HFFc6 (cell line): ENCODE results near the gene UNC5C. TPM values are rescaled to one million over a fixed set of nuclear protein-coding genes. Genes with fewer than 3 reads are reported as not detected.

Source experiments
- DNase-seq: peaks from one replicate; pipeline ENCODE4 v3.0.0-alpha.2; 2018
- H3K27ac Mint-ChIP-seq: 2 replicates; pipeline ENCODE4 v1.8.0; 2020; ENCODE audit warnings: mild to moderate bottlenecking, mixed read lengths
- H3K27me3 Mint-ChIP-seq: 2 replicates; pipeline ENCODE4 v1.8.0; 2021; ENCODE audit warnings: mild to moderate bottlenecking, moderate library complexity, mixed read lengths; ENCODE audit not compliant: insufficient read depth
- H3K36me3 Mint-ChIP-seq: 2 replicates; pipeline ENCODE4 v1.8.0; 2021; ENCODE audit warnings: low read depth, mixed read lengths
- H3K4me1 Mint-ChIP-seq: 2 replicates; pipeline ENCODE4 v1.8.0; 2020; ENCODE audit warnings: low read depth, mixed read lengths
- H3K4me3 Mint-ChIP-seq: 2 replicates; pipeline ENCODE4 v1.8.0; 2020; ENCODE audit warnings: mild to moderate bottlenecking, moderate library complexity, mixed read lengths
- H3K9me3 Mint-ChIP-seq: 2 replicates; pipeline ENCODE4 v1.8.0; 2020; ENCODE audit warnings: mild to moderate bottlenecking, mixed read lengths
- long read RNA-seq: library from polyadenylated mRNA; unstranded; transcript quantifications from one replicate; pipeline ENCODE4 v2.0.0, GENCODE V29; 2019
- total RNA-seq, 6 experiments: library from RNA; stranded (reverse); fragmentation: NEBNext Ultra II Directional; extraction: Animal tissue kit (Norgen Biotek cat#: 25700); gene quantifications; 2 replicates in 1 of 6; 3 replicates in 5 of 6; pipeline ENCODE4 v1.2.3, GENCODE V29; 2021
- TF ChIP-seq, protein P1 (sequence below): fragments of 200-600 bp; sonication (generic); IDR thresholded peaks from 2 replicates; pipeline ENCODE4 v1.5.0; 2021; ENCODE audit warnings: antibody characterized with exemption, mild to moderate bottlenecking

Gene UNC5C
- total RNA-seq = not detected
- long read RNA-seq = 0 reads

DNA sequence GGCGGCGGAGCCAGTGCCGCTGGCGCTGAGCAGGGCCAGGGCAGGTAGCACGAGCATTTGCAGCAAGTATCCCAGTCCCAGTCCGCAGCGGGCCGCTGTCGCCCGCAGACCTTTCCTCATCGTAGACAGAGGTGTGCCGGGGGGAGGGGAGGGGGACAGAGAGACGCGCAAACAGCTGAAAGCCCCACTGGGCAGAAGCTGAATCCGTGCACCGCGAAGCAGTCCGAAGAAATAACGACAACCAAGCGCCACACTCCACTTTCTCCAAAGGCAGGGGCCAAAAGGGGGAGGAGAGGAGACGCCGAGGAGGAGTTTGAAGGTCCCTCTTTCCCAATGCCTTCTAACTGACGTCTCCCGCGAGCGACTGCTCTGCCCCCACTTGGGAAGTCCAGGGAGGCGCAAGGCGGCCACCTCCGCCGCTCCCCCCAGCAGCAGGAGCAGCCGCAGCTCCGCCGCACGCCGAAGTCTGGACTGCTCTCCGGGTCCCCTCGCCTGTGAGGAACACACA is at the start of gene UNC5C:
TSS of gene UNC5C (minus strand) at position 236 of the 508 bp plus-strand sequence.
- H3K4me1 Mint-ChIP-seq = no peaks in the 10 kb centered on the region
- TF ChIP-seq, protein P1, sequence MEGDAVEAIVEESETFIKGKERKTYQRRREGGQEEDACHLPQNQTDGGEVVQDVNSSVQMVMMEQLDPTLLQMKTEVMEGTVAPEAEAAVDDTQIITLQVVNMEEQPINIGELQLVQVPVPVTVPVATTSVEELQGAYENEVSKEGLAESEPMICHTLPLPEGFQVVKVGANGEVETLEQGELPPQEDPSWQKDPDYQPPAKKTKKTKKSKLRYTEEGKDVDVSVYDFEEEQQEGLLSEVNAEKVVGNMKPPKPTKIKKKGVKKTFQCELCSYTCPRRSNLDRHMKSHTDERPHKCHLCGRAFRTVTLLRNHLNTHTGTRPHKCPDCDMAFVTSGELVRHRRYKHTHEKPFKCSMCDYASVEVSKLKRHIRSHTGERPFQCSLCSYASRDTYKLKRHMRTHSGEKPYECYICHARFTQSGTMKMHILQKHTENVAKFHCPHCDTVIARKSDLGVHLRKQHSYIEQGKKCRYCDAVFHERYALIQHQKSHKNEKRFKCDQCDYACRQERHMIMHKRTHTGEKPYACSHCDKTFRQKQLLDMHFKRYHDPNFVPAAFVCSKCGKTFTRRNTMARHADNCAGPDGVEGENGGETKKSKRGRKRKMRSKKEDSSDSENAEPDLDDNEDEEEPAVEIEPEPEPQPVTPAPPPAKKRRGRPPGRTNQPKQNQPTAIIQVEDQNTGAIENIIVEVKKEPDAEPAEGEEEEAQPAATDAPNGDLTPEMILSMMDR = no peak
- no peak within 1 kb of the TSS for H3K27ac Mint-ChIP-seq
- H3K27me3 Mint-ChIP-seq = peaks cover 5% of the 10 kb centered on the region
- no peak within 1 kb of the TSS for H3K4me3 Mint-ChIP-seq
- H3K9me3 Mint-ChIP-seq = peaks cover 10% of the 10 kb centered on the region; the same call in 1 of the 2 replicates
- H3K36me3 Mint-ChIP-seq = no peaks in the 10 kb centered on the region
- DNase-seq = no peak

DNA sequence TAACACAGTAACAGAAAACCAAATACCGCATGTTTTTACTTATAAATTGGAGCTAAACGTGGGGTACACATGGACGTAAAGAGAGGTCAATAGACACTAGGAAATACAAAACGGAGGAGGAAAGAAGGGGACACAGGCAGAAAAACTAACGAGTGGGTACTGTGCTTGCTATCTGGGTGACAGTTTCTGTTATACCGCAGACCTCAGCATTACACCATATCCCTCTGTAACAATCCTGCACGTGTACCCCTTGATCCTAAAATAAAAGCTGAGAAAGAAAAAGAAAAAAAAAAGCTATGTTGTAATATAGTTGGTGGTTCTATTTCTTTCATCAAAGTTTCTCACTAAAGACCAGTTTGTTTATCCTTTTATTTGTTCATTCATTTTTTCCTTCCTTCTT is 47.9 kb upstream of the UNC5C start:
- H3K27me3 Mint-ChIP-seq = no peaks in the 10 kb centered on the region
- H3K4me1 Mint-ChIP-seq = no peaks in the 10 kb centered on the region
- no peak overlapping the region for H3K4me3 Mint-ChIP-seq
- peaks cover 27% of the 10 kb centered on the region for H3K9me3 Mint-ChIP-seq
- TF ChIP-seq, protein P1 = no peak
- no peak for DNase-seq
- no peaks in the 10 kb centered on the region for H3K36me3 Mint-ChIP-seq
- no peak overlapping the region for H3K27ac Mint-ChIP-seq

DNA sequence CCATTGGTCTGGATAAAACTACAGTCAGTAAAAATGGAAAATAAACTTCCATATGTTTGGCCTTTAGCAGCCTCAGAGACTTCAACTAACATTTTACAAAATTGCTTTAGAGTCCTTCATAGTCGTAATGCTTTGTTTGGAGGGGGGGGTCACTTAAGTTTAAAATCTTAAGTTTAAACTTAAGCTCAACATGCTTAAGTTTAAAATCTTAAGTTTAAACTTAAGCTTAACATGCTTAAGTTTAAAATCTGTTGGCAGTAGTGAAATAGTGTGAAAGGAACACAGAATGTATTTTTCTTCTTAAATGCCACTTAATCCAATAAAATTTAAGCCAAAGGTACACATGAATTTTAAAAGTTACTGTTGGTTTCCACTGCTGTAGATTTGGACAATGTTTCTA is 45.9 kb upstream of the UNC5C start:
- Mint-ChIP-seq H3K27ac (no peak overlapping the region), H3K36me3 (no peaks in the 10 kb centered on the region), H3K27me3 (no peaks in the 10 kb centered on the region), H3K4me3 (no peak overlapping the region), H3K4me1 (no peaks in the 10 kb centered on the region), H3K9me3 (peaks cover 20% of the 10 kb centered on the region)
- no peak for DNase-seq
- TF ChIP-seq, protein P1 = no peak

DNA sequence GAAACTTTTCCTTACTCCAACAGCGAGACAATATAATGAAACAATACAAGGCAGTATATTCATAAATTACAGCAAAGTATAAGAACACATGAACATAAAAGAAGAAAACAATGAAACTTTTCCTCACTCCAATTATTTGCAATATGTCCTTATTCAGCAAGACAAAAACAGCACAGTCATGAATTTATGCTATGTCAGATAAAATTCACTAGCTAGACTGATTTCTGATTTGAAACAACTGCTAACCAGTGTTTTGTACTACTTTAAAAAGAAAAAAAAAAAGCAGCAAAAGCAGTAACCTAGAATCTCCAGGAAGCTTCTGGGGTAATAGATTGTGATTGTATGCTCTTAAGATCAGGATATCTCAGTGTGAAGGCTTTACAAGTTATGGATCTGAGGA is 45.2 kb upstream of the UNC5C start:
- Mint-ChIP-seq H3K4me3 (no peak overlapping the region), H3K27me3 (no peaks in the 10 kb centered on the region), H3K4me1 (no peaks in the 10 kb centered on the region), H3K27ac (no peak overlapping the region), H3K9me3 (peaks cover 20% of the 10 kb centered on the region), H3K36me3 (no peaks in the 10 kb centered on the region)
- TF ChIP-seq, protein P1 = no peak
- DNase-seq = no peak

DNA sequence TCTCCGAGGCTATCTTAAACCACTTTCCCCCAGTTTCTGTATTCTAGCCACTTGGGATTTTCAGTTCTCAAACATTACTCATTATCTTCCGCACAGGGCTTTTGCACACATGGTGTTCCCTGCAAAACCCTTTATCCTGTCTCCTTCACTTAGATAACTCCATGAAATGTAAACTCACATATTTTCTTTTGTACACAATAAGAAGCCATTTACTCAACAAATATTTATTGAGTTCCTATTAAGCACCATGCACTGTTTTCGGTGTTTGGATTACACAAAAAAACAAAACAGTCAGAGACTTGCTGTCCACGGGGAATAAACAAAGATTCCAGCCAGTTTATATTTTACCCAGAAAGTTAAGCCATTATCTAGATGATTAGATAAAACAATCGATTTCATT is 42.5 kb upstream of the UNC5C start:
- Mint-ChIP-seq H3K9me3 (peaks cover 30% of the 10 kb centered on the region), H3K4me3 (no peak overlapping the region), H3K27ac (no peak overlapping the region), H3K27me3 (no peaks in the 10 kb centered on the region), H3K4me1 (no peaks in the 10 kb centered on the region), H3K36me3 (no peaks in the 10 kb centered on the region)
- TF ChIP-seq, protein P1 = no peak
- no peak for DNase-seq

DNA sequence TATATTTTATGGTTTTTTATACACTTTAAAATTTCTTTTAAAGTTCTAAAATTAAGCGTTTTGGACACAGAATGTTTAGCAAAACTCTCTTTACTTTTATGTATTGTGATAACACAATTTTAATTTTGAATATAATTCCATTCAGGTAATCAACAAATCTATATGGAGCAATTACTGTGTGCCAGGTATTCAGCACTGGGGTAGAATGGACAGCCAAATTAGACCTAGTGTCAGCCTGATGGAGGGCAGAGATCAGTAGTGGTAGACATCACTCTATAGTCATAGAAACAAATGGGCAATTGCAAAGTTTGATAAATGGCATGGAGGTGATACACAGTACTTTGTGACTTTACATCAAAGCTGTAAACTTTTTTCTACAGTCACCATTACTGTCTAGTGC is 41.8 kb upstream of the UNC5C start:
- no peak for DNase-seq
- H3K27me3 Mint-ChIP-seq = no peaks in the 10 kb centered on the region; the same call in 1 of the 2 replicates
- no peaks in the 10 kb centered on the region for H3K36me3 Mint-ChIP-seq
- H3K4me1 Mint-ChIP-seq = no peaks in the 10 kb centered on the region
- H3K4me3 Mint-ChIP-seq = no peak overlapping the region
- H3K9me3 Mint-ChIP-seq = peaks cover 29% of the 10 kb centered on the region
- H3K27ac Mint-ChIP-seq = no peak overlapping the region
- TF ChIP-seq, protein P1 = no peak
